ENCODE results near the gene MYBPC2.
"Not testable (repeated sequence)": the region's sequence is repeated elsewhere in the genome, so short reads cannot be mapped to it uniquely, and the experiment has no call there.

The MYBPC2 gene

GRCh38 chr19:50432221-50433028 is at the start of gene MYBPC2:
Gene MYBPC2, plus strand, starts transcription at chr19:50432892. Its CDS starts 62 bp downstream, at chr19:50432954.
- Histone ChIP-seq H3K27me3 (ENCODE audit: control insufficient read depth, insufficient read depth, low read length) (peaks cover 11% of the 10 kb centered on the region), H3K4me1 (ENCODE audit: control insufficient read depth, low read depth, low read length) (no peaks in the 10 kb centered on the region), H3K9ac (ENCODE audit: low read length) (peak within 1 kb of the TSS; percentile 43), H3K36me3 (ENCODE audit: control insufficient read depth, low read depth, low read length) (no peaks in the 10 kb centered on the region), H3K4me3 (ENCODE audit: low read length) (peak within 1 kb of the TSS; percentile 60), H3K27ac (ENCODE audit: low read length) (no peak within 1 kb of the TSS), H3K9me3 (ENCODE audit: control insufficient read depth, low read depth, low read length) (no peaks in the 10 kb centered on the region)

GRCh38 chr19:50383001-50383851 is 49.5 kb upstream of the MYBPC2 start:
- no peaks in the 10 kb centered on the region for H3K27me3 ChIP-seq (ENCODE audit: control insufficient read depth, insufficient read depth, low read length)
- no peak overlapping the region for H3K27ac ChIP-seq (ENCODE audit: low read length)
- H3K4me3 ChIP-seq (ENCODE audit: low read length) = peak overlapping the region; percentile 47
- H3K36me3 ChIP-seq (ENCODE audit: control insufficient read depth, low read depth, low read length) = peaks cover 47% of the 10 kb centered on the region
- peak overlapping the region; percentile 8 for H3K9ac ChIP-seq (ENCODE audit: low read length)
- H3K4me1 ChIP-seq (ENCODE audit: control insufficient read depth, low read depth, low read length) = peaks cover 6% of the 10 kb centered on the region
- H3K9me3 ChIP-seq (ENCODE audit: control insufficient read depth, low read depth, low read length) = no peaks in the 10 kb centered on the region

GRCh38 chr19:50383852-50384684 is 48.6 kb upstream of the MYBPC2 start, which contains the start of gene POLD1:
Gene POLD1, plus strand, starts transcription at chr19:50384347. Its CDS starts 14,505 bp downstream, at chr19:50398852.
- H3K36me3 ChIP-seq (ENCODE audit: control insufficient read depth, low read depth, low read length) = peaks cover 43% of the 10 kb centered on the region
- peak within 1 kb of the TSS; percentile 87 for H3K9ac ChIP-seq (ENCODE audit: low read length)

GRCh38 chr19:50384685-50385535 is 47.8 kb upstream of the MYBPC2 start:
- H3K27ac ChIP-seq (ENCODE audit: low read length) = peak overlapping the region; percentile 79
- no peaks in the 10 kb centered on the region for H3K9me3 ChIP-seq (ENCODE audit: control insufficient read depth, low read depth, low read length)
- H3K36me3 ChIP-seq (ENCODE audit: control insufficient read depth, low read depth, low read length) = peaks cover 36% of the 10 kb centered on the region
- H3K4me1 ChIP-seq (ENCODE audit: control insufficient read depth, low read depth, low read length) = peaks cover 6% of the 10 kb centered on the region
- peak overlapping the region; percentile 87 for H3K9ac ChIP-seq (ENCODE audit: low read length)
- H3K27me3 ChIP-seq (ENCODE audit: control insufficient read depth, insufficient read depth, low read length) = no peaks in the 10 kb centered on the region
- H3K4me3 ChIP-seq (ENCODE audit: low read length) = peak overlapping the region; percentile 100

More at GRCh38 chr19:50383852-50384684, 48.6 kb upstream of the MYBPC2 start, which contains the start of gene POLD1:
- H3K27me3 ChIP-seq (ENCODE audit: control insufficient read depth, insufficient read depth, low read length) = no peaks in the 10 kb centered on the region
- H3K9me3 ChIP-seq (ENCODE audit: control insufficient read depth, low read depth, low read length) = no peaks in the 10 kb centered on the region
- H3K4me1 ChIP-seq (ENCODE audit: control insufficient read depth, low read depth, low read length) = peaks cover 6% of the 10 kb centered on the region
- peak within 1 kb of the TSS; percentile 100 for H3K4me3 ChIP-seq (ENCODE audit: low read length)
- peak within 1 kb of the TSS; percentile 79 for H3K27ac ChIP-seq (ENCODE audit: low read length)

- H3K36me3 ChIP-seq (ENCODE audit: control insufficient read depth, low read depth, low read length) = peaks cover 18% of the 10 kb centered on the region
Observed at GRCh38 chr19:50387176-50387867, 45.4 kb upstream of the MYBPC2 start.

GRCh38 chr19:50387868-50388245 is 44.8 kb upstream of the MYBPC2 start:
- Histone ChIP-seq H3K36me3 (ENCODE audit: control insufficient read depth, low read depth, low read length) (peaks cover 20% of the 10 kb centered on the region), H3K27me3 (ENCODE audit: control insufficient read depth, insufficient read depth, low read length) (no peaks in the 10 kb centered on the region), H3K9ac (ENCODE audit: low read length) (no peak overlapping the region), H3K4me1 (ENCODE audit: control insufficient read depth, low read depth, low read length) (peaks cover 6% of the 10 kb centered on the region), H3K27ac (ENCODE audit: low read length) (no peak overlapping the region), H3K9me3 (ENCODE audit: control insufficient read depth, low read depth, low read length) (no peaks in the 10 kb centered on the region), H3K4me3 (ENCODE audit: low read length) (no peak overlapping the region)

More at GRCh38 chr19:50387176-50387867, 45.4 kb upstream of the MYBPC2 start:
- H3K4me1 ChIP-seq (ENCODE audit: control insufficient read depth, low read depth, low read length) = peaks cover 6% of the 10 kb centered on the region
- H3K27me3 ChIP-seq (ENCODE audit: control insufficient read depth, insufficient read depth, low read length) = no peaks in the 10 kb centered on the region
- no peak overlapping the region for H3K27ac ChIP-seq (ENCODE audit: low read length)
- H3K9me3 ChIP-seq (ENCODE audit: control insufficient read depth, low read depth, low read length) = no peaks in the 10 kb centered on the region
- H3K4me3 ChIP-seq (ENCODE audit: low read length) = no peak overlapping the region
- no peak overlapping the region for H3K9ac ChIP-seq (ENCODE audit: low read length)

GRCh38 chr19:50390295-50390694 is 42.4 kb upstream of the MYBPC2 start:
- H3K4me3 ChIP-seq (ENCODE audit: low read length); H3K9me3 ChIP-seq (ENCODE audit: control insufficient read depth, low read depth, low read length); H3K27me3 ChIP-seq (ENCODE audit: control insufficient read depth, insufficient read depth, low read length); H3K4me1 ChIP-seq (ENCODE audit: control insufficient read depth, low read depth, low read length); H3K9ac ChIP-seq (ENCODE audit: low read length); H3K27ac ChIP-seq (ENCODE audit: low read length): not testable (repeated sequence)
- peaks cover 20% of the 10 kb centered on the region for H3K36me3 ChIP-seq (ENCODE audit: control insufficient read depth, low read depth, low read length)

- H3K27me3 ChIP-seq (ENCODE audit: control insufficient read depth, insufficient read depth, low read length); H3K9ac ChIP-seq (ENCODE audit: low read length); H3K4me3 ChIP-seq (ENCODE audit: low read length); H3K9me3 ChIP-seq (ENCODE audit: control insufficient read depth, low read depth, low read length); H3K27ac ChIP-seq (ENCODE audit: low read length); H3K4me1 ChIP-seq (ENCODE audit: control insufficient read depth, low read depth, low read length): not testable (repeated sequence)
- H3K36me3 ChIP-seq (ENCODE audit: control insufficient read depth, low read depth, low read length) = peaks cover 20% of the 10 kb centered on the region
Observed at GRCh38 chr19:50390952-50391351, 41.7 kb upstream of the MYBPC2 start.

GRCh38 chr19:50392759-50393158 is 39.9 kb upstream of the MYBPC2 start:
- Histone ChIP-seq H3K27me3 (ENCODE audit: control insufficient read depth, insufficient read depth, low read length) (no peaks in the 10 kb centered on the region), H3K9me3 (ENCODE audit: control insufficient read depth, low read depth, low read length) (no peaks in the 10 kb centered on the region), H3K4me3 (ENCODE audit: low read length) (no peak overlapping the region), H3K9ac (ENCODE audit: low read length) (no peak overlapping the region), H3K4me1 (ENCODE audit: control insufficient read depth, low read depth, low read length) (no peaks in the 10 kb centered on the region), H3K36me3 (ENCODE audit: control insufficient read depth, low read depth, low read length) (peaks cover 10% of the 10 kb centered on the region), H3K27ac (ENCODE audit: low read length) (no peak overlapping the region)

- Histone ChIP-seq H3K9ac (ENCODE audit: low read length) (no peak overlapping the region), H3K9me3 (ENCODE audit: control insufficient read depth, low read depth, low read length) (no peaks in the 10 kb centered on the region), H3K27me3 (ENCODE audit: control insufficient read depth, insufficient read depth, low read length) (no peaks in the 10 kb centered on the region), H3K27ac (ENCODE audit: low read length) (no peak overlapping the region), H3K36me3 (ENCODE audit: control insufficient read depth, low read depth, low read length) (peaks cover 2% of the 10 kb centered on the region), H3K4me1 (ENCODE audit: control insufficient read depth, low read depth, low read length) (no peaks in the 10 kb centered on the region), H3K4me3 (ENCODE audit: low read length) (no peak overlapping the region)
Observed at GRCh38 chr19:50393589-50393988, 39.1 kb upstream of the MYBPC2 start.

Measured in iPS-18a (cell line).